Gastroesophageal sphincter (tissue), 3 donors: ENCODE data around the gene SNX25.
"Not testable (repeated sequence)": the region's sequence is repeated elsewhere in the genome, so short reads cannot be mapped to it uniquely, and the experiment has no call there.

ENCODE experiments used
- EP300 ChIP-seq: sonication (generic); formaldehyde crosslinking; IDR thresholded peaks from one replicate; pipeline ENCODE4 v1.6.1; 2017; ENCODE audit warnings: antibody characterized with exemption, mild to moderate bottlenecking
- TF ChIP-seq, protein P1 (sequence below), 4 experiments: fragments of 200-600 bp in 2 of 4; fragments of 450-650 bp in 2 of 4; sonication (generic) in 1 of 4; IDR thresholded peaks; one replicate each; pipeline ENCODE4 v1.5.1; 2017 to 2019; ENCODE audit warnings: antibody characterized with exemption in 4 of 4, mild to moderate bottlenecking in 2 of 4, moderate library complexity in 2 of 4

GRCh38 chr4:185240486-185240885, 31.1 kb downstream of the SNX25 start:
- TF ChIP-seq, protein P1, sequence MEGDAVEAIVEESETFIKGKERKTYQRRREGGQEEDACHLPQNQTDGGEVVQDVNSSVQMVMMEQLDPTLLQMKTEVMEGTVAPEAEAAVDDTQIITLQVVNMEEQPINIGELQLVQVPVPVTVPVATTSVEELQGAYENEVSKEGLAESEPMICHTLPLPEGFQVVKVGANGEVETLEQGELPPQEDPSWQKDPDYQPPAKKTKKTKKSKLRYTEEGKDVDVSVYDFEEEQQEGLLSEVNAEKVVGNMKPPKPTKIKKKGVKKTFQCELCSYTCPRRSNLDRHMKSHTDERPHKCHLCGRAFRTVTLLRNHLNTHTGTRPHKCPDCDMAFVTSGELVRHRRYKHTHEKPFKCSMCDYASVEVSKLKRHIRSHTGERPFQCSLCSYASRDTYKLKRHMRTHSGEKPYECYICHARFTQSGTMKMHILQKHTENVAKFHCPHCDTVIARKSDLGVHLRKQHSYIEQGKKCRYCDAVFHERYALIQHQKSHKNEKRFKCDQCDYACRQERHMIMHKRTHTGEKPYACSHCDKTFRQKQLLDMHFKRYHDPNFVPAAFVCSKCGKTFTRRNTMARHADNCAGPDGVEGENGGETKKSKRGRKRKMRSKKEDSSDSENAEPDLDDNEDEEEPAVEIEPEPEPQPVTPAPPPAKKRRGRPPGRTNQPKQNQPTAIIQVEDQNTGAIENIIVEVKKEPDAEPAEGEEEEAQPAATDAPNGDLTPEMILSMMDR (IDR thresholded peaks at IDR 0.05) = not testable (repeated sequence)
- TF ChIP-seq EP300 = not testable (repeated sequence)
